Tibial nerve (tissue), 4 donors: ENCODE measurements around the gene CFAP61. TPM values are rescaled to one million over a fixed set of nuclear protein-coding genes. Genes with fewer than 3 reads are reported as not detected.

Source experiments
- DNase-seq, 2 donors: peaks; one replicate each; pipeline ENCODE4 v3.0.0-alpha.2; 2019; ENCODE audit warnings: low spot score in 2 of 2
- H3K27ac ChIP-seq, 4 donors: fragments of 200-600 bp; sonication (generic) in 3 of 4; one replicate each; pipeline ENCODE4 v1.5.1; 2017 to 2019; ENCODE audit warnings: mild to moderate bottlenecking in 1 of 4
- H3K27me3 ChIP-seq, 2 donors: fragments of 200-600 bp; sonication (generic) in 1 of 2; one replicate each; pipeline versions ENCODE4 v1.5.1 to v1.6.0; 2017 to 2019
- H3K36me3 ChIP-seq, 3 donors: fragments of 200-600 bp; sonication (generic); one replicate each; pipeline ENCODE4 v1.5.1; 2018 to 2019
- H3K4me1 ChIP-seq, 4 donors: fragments of 200-600 bp; sonication (generic) in 3 of 4; one replicate each; pipeline ENCODE4 v1.5.1; 2017 to 2019
- H3K4me3 ChIP-seq, 4 donors: fragments of 200-600 bp; sonication (generic) in 3 of 4; one replicate each; pipeline ENCODE4 v1.5.1; 2017 to 2019; ENCODE audit warnings: mild to moderate bottlenecking in 1 of 4, moderate library complexity in 1 of 4
- H3K9me3 ChIP-seq, 4 donors: fragments of 200-600 bp; sonication (generic) in 3 of 4; one replicate each; pipeline ENCODE4 v1.5.1; 2017 to 2019
- CTCF ChIP-seq, 5 experiments: fragments of 200-600 bp in 3 of 5; fragments of 450-650 bp in 2 of 5; sonication (generic) in 3 of 5; IDR thresholded peaks; one replicate each; pipeline ENCODE4 v1.5.1; 2016 to 2019; ENCODE audit warnings: antibody characterized with exemption in 5 of 5, mild to moderate bottlenecking in 3 of 5, moderate library complexity in 2 of 5
- EP300 ChIP-seq, 2 donors: sonication (generic); formaldehyde crosslinking; IDR thresholded peaks; one replicate each; pipeline ENCODE4 v1.6.1; 2017; ENCODE audit warnings: antibody characterized with exemption in 2 of 2, mild to moderate bottlenecking in 1 of 2
- POLR2A ChIP-seq, 2 donors: fragments of 450-650 bp; IDR thresholded peaks; one replicate each; pipeline ENCODE4 v1.6.1; 2017; ENCODE audit warnings: antibody characterized with exemption in 2 of 2, mild to moderate bottlenecking in 2 of 2, moderate library complexity in 2 of 2
- WGBS, 2 donors: methylation state at CpG; one replicate each; pipeline ENCODE4 v1.1.5; 2018; 5-methylcytosine and 5-hydroxymethylcytosine counted together
- total RNA-seq, 4 donors: library from RNA; depleted of rRNA; stranded (reverse); fragments of >200 nt; gene quantifications; one replicate each; pipeline ENCODE4 v1.1.0, GENCODE V29; 2016

CFAP61 gene
- total RNA-seq, 4 donors from 2014 or later = 0.21 to 1.5 (median 0.60) TPM; not detected in 1

DNA sequence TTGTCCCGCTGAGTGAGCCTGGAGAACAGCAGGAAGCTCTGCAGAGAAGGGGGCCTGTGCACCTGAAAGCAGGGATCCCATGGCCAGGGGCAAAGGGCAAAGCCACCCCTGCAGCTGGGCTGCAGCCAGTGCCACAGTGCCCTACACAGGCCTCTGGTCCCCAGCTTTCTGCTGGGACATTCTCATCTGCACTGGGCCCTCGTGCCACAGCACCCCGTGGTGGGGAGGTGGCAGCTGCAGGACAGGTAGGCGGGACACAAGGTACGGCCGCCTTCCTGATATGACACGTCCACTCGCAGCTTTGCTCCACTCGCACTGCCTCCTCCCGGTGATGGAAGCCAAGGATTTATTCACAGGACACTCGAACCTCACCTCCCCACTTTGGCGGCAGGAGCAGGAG, 342.8 kb downstream of the CFAP61 start:
- H3K4me3 ChIP-seq = no peak overlapping the region
- TF ChIP-seq POLR2A (IDR thresholded peaks at IDR 0.05) (no peak), EP300 (IDR thresholded peaks at IDR 0.05) (no peak), CTCF (IDR thresholded peaks at IDR 0.05) (no peak)
- H3K36me3 ChIP-seq = peaks cover 0 to 56% (median 0%) of the 10 kb centered on the region in 3 donors
- H3K27me3 ChIP-seq = no peaks in the 10 kb centered on the region
- no peaks in the 10 kb centered on the region for H3K9me3 ChIP-seq
- peaks cover 0 to 14% (median 3%) of the 10 kb centered on the region in 4 donors for H3K4me1 ChIP-seq
- 95 to 99% methylated on average over 11 to 12 of the region's 12 CpGs for WGBS, 2 donors
- DNase-seq = no peak
- H3K27ac ChIP-seq = no peak overlapping the region

DNA sequence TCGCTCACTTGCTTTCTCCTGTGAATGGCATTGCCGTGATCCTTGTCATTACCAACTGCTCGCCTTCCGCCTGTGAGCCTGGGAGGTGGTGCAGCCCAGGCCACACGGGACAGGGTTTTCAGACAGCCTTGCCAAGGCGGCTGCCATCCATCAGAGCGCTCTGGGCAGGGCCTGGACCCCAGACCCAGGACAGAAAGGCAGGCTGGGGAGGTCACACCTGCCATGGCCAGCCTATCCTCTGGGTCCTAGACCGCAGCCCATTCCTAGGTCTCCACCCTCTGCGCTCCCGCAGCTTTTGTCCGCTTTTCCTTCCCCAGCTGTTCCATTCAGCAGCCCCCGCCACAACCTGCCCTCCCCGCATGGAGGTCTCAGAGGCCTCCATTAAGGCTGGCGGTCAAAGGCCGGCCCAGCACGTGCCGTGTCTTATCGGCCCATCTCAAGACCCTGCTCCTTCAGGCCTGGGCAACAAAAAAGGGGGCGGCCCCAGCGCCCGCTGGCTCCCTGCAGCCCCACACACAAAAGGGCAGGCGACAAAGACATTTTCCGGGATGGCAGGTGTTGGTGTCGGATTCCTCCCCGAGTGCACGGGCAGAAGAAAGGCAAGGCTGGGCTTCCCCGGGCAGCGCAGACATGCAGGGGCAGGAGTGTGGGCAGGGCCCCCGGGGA, 343.7 kb downstream of the CFAP61 start:
- no peak for DNase-seq
- Histone ChIP-seq H3K9me3 (no peaks in the 10 kb centered on the region), H3K27ac (no peak overlapping the region), H3K27me3 (no peaks in the 10 kb centered on the region), H3K4me1 (peaks cover 0 to 14% (median 3%) of the 10 kb centered on the region in 4 donors), H3K36me3 (peaks cover 0 to 51% (median 0%) of the 10 kb centered on the region in 3 donors), H3K4me3 (no peak overlapping the region)
- WGBS, 2 donors = 92 to 93% methylated on average over 29 of the region's 29 CpGs
- no peak for TF ChIP-seq EP300 (IDR thresholded peaks at IDR 0.05)
- no peak for TF ChIP-seq CTCF (IDR thresholded peaks at IDR 0.05)
- TF ChIP-seq POLR2A (IDR thresholded peaks at IDR 0.05) = no peak

GRCh38 chr20:20396794-20397193, 344.5 kb downstream of the CFAP61 start:
- Histone ChIP-seq H3K36me3 (peaks cover 0 to 43% (median 0%) of the 10 kb centered on the region in 3 donors), H3K27ac (no peak overlapping the region), H3K9me3 (no peaks in the 10 kb centered on the region), H3K4me3 (no peak overlapping the region), H3K4me1 (peaks cover 0 to 14% (median 3%) of the 10 kb centered on the region in 4 donors), H3K27me3 (no peaks in the 10 kb centered on the region)
- TF ChIP-seq POLR2A (IDR thresholded peaks at IDR 0.05) (no peak), EP300 (IDR thresholded peaks at IDR 0.05) (no peak), CTCF (IDR thresholded peaks at IDR 0.05) (no peak)
- 96 to 97% methylated on average over 3 of the region's 3 CpGs for WGBS, 2 donors
- no peak for DNase-seq

GRCh38 chr20:20398123-20398522, 345.8 kb downstream of the CFAP61 start:
- no peak for DNase-seq
- peaks cover 0 to 8% (median 2%) of the 10 kb centered on the region in 4 donors for H3K4me1 ChIP-seq
- no peak overlapping the region for H3K27ac ChIP-seq
- no peak for TF ChIP-seq CTCF (IDR thresholded peaks at IDR 0.05)
- no peak for TF ChIP-seq EP300 (IDR thresholded peaks at IDR 0.05)
- no peak for TF ChIP-seq POLR2A (IDR thresholded peaks at IDR 0.05)
- H3K9me3 ChIP-seq = no peaks in the 10 kb centered on the region
- no peaks in the 10 kb centered on the region for H3K27me3 ChIP-seq
- peaks cover 0 to 33% (median 0%) of the 10 kb centered on the region in 3 donors for H3K36me3 ChIP-seq
- 55 to 71% methylated on average over 7 of the region's 7 CpGs for WGBS, 2 donors
- no peak overlapping the region for H3K4me3 ChIP-seq
